B cell (primary cell): ENCODE results near the gene CATSPER1. TPM values are rescaled to one million over a fixed set of nuclear protein-coding genes. Genes with fewer than 3 reads are reported as not detected.
A peak's percentile ranks its signal among the peaks of the same experiment; 100 is the strongest.
"Not testable (repeated sequence)": the region's sequence is repeated elsewhere in the genome, so short reads cannot be mapped to it uniquely, and the experiment has no call there.

Experiments used
- ATAC-seq: fragments of 200-7000 bp; cut with Tn5 transposase; one replicate; pipeline ENCODE4 v1.10.0; 2021; ENCODE audit warnings: low read depth, mild to moderate bottlenecking, moderate number of reproducible peaks, moderate library complexity
- CTCF ChIA-PET: fragments of 350-600 bp; sonication (Branson Sonifier 250); formaldehyde crosslinking; loops from one replicate; lab custom pipeline; 2021; ENCODE audit warnings: antibody characterized with exemption, inconsistent platforms; lab: Charles Lee
- POLR2A ChIA-PET: fragments of 350-600 bp; sonication (Branson Sonifier 250); formaldehyde crosslinking; loops from one replicate; lab custom pipeline; 2021; ENCODE audit warnings: antibody characterized with exemption; lab: Charles Lee
- DNase-seq: peaks from one replicate; pipeline ENCODE4 v3.0.0; 2013
- H2AFZ ChIP-seq: 2 replicates; pipeline ENCODE4 v1.6.1; 2012; ENCODE audit warnings: mild to moderate bottlenecking, low read depth, low read length; ENCODE audit not compliant: insufficient read depth, poor library complexity, severe bottlenecking
- H3K27ac ChIP-seq, 2 donors: 1 replicate in 1 of 2; 2 replicates in 1 of 2; pipeline ENCODE4 v1.5.1; 2012 to 2013; ENCODE audit warnings: low read length in 2 of 2, mild to moderate bottlenecking in 2 of 2, moderate library complexity in 1 of 2
- H3K27me3 ChIP-seq, 4 experiments: fragments of 200-600 bp in 1 of 4; sonication (generic) in 1 of 4; replicated peaks in 1 of 4; 1 replicate in 2 of 4; 2 replicates in 2 of 4; pipeline versions ENCODE4 v1.6.1 to v1.7.0; 2013 to 2016; ENCODE audit warnings: low read length in 3 of 4, mild to moderate bottlenecking in 2 of 4, mixed read lengths in 1 of 4, moderate library complexity in 1 of 4; ENCODE audit not compliant: insufficient read depth in 4 of 4, control insufficient read depth in 3 of 4; ENCODE audit errors: control extremely low read depth in 1 of 4
- H3K36me3 ChIP-seq, 2 experiments: replicated peaks in 1 of 2; 1 replicate in 1 of 2; 2 replicates in 1 of 2; pipeline versions ENCODE4 v1.6.1 to v1.7.1; 2013; ENCODE audit warnings: low read length in 1 of 2; ENCODE audit not compliant: insufficient read depth in 2 of 2, control insufficient read depth in 1 of 2; ENCODE audit errors: control extremely low read depth in 1 of 2, extremely low read depth in 1 of 2
- H3K4me1 ChIP-seq, 2 donors: fragments of 200-600 bp in 1 of 2; sonication (generic) in 1 of 2; 1 replicate in 1 of 2; 2 replicates in 1 of 2; pipeline versions ENCODE4 v1.5.1 to v1.6.1; 2013 to 2017; ENCODE audit warnings: low read length in 2 of 2; ENCODE audit not compliant: control insufficient read depth in 2 of 2, insufficient read depth in 2 of 2
- H3K4me2 ChIP-seq: replicated peaks from 2 replicates; pipeline ENCODE3; 2012; ENCODE audit warnings: mild to moderate bottlenecking, low read depth, low read length; ENCODE audit not compliant: poor library complexity, severe bottlenecking
- H3K4me3 ChIP-seq, 5 experiments: fragments of 200-600 bp in 1 of 5; sonication (generic) in 1 of 5; 1 replicate in 3 of 5; 2 replicates in 2 of 5; pipeline versions ENCODE4 v1.5.1 to v1.7.0; 2011 to 2016; ENCODE audit warnings: low read length in 4 of 5, mild to moderate bottlenecking in 4 of 5, low read depth in 2 of 5, control low read depth in 1 of 5, moderate library complexity in 1 of 5; ENCODE audit not compliant: insufficient read depth in 1 of 5; ENCODE audit errors: control extremely low read depth in 1 of 5, extremely low read depth in 1 of 5
- H3K79me2 ChIP-seq: fragments of 200-600 bp; sonication (generic); one replicate; pipeline ENCODE4 v1.6.0; 2016; ENCODE audit warnings: low read length; ENCODE audit not compliant: control insufficient read depth, insufficient read depth
- H3K9ac ChIP-seq: fragments of 200-600 bp; sonication (generic); 2 replicates; pipeline ENCODE4 v1.6.1; 2017; ENCODE audit warnings: mild to moderate bottlenecking, low read length, moderate library complexity
- H3K9me3 ChIP-seq, 3 donors: one replicate each; pipeline versions ENCODE4 v1.6.1 to v1.7.1; 2013; ENCODE audit warnings: low read length in 2 of 3; ENCODE audit not compliant: control insufficient read depth in 2 of 3, insufficient read depth in 1 of 3; ENCODE audit errors: control extremely low read depth in 1 of 3
- H4K20me1 ChIP-seq: 2 replicates; pipeline ENCODE4 v1.6.0; 2012; ENCODE audit warnings: mild to moderate bottlenecking, low read length; ENCODE audit not compliant: insufficient read depth, control insufficient read depth, poor library complexity, severe bottlenecking
- H3K27ac Mint-ChIP-seq: one replicate; pipeline ENCODE4 v1.8.0; 2021; ENCODE audit warnings: mixed read lengths
- H3K27me3 Mint-ChIP-seq: one replicate; pipeline ENCODE4 v1.8.0; 2021; ENCODE audit warnings: mixed read lengths
- H3K4me1 Mint-ChIP-seq: one replicate; pipeline ENCODE4 v1.8.0; 2021; ENCODE audit warnings: mixed read lengths
- H3K4me3 Mint-ChIP-seq: one replicate; pipeline ENCODE4 v1.8.0; 2021; ENCODE audit warnings: mixed read lengths
- H3K9me3 Mint-ChIP-seq: one replicate; pipeline ENCODE4 v1.8.0; 2022; ENCODE audit warnings: mixed read lengths; ENCODE audit not compliant: insufficient read depth
- CTCF ChIP-seq: fragments of 200-600 bp; IDR thresholded peaks from one replicate; pipeline ENCODE4 v1.8.0; 2022; ENCODE audit warnings: antibody characterized with exemption, mild to moderate bottlenecking
- EZH2 ChIP-seq: IDR thresholded peaks from 2 replicates; pipeline ENCODE4 v1.6.1; 2012; ENCODE audit warnings: borderline replicate concordance, low read depth, mild to moderate bottlenecking, moderate library complexity, low read length; ENCODE audit not compliant: insufficient read depth, poor library complexity, severe bottlenecking
- whole genome bisulfite sequencing: methylation state at CpG from one replicate; pipeline ENCODE4 v1.1.5; 2013; ENCODE audit warnings: missing lambda C conversion rate; ENCODE audit not compliant: insufficient coverage; 5-methylcytosine and 5-hydroxymethylcytosine counted together
- intact Hi-C: fragments of 100-400 bp; cut with micrococcal nuclease; formaldehyde crosslinking; loops from one replicate; pipeline ENCODE4 v1.10.0; 2022
- polyA plus RNA-seq: library from polyadenylated mRNA; depleted of rRNA; stranded (reverse); fragments of >200 nt; gene quantifications from 2 replicates; pipeline ENCODE4 v1.2.3, GENCODE V29; 2012
- total RNA-seq, 2 donors: library from RNA; stranded (reverse); fragments of 120-200 nt in 1 of 2; gene quantifications; 1 replicate in 1 of 2; 2 replicates in 1 of 2; pipeline versions ENCODE4 v1.2.3 to v1.2.4, GENCODE V29; 2013 to 2022

The CATSPER1 gene
- total and polyA plus RNA-seq, 2 donors (not counting 1 experiment from before 2014, with no cell fraction given), result not detected

- DNase-seq, intact Hi-C loops, H3K9ac ChIP-seq, H3K9me3 Mint-ChIP-seq, H3K27me3 Mint-ChIP-seq, H2AFZ ChIP-seq, H3K4me3 Mint-ChIP-seq, H4K20me1 ChIP-seq, H3K4me2 ChIP-seq, H3K4me1 Mint-ChIP-seq, H3K36me3 ChIP-seq, POLR2A ChIA-PET, H3K27ac Mint-ChIP-seq, ATAC-seq, H3K27ac ChIP-seq, H3K4me3 ChIP-seq: not testable (repeated sequence)
- 97% methylated on average over 4 of the region's 4 CpGs for WGBS
- H3K79me2 ChIP-seq, result peaks cover 13% of the 10 kb centered on the region
- CTCF ChIA-PET, result interaction anchor here (1.3 kb wide), 1 partner anchor 59 kb away, joined by 3 read pairs; no protein-coding TSS in a partner anchor
- peaks cover 0 to 29% (median 12%) of the 10 kb centered on the region in 4 experiments for H3K27me3 ChIP-seq
- peaks cover 0 to 12% (median 0%) of the 10 kb centered on the region in 3 donors for H3K9me3 ChIP-seq
- H3K4me1 ChIP-seq, result peaks cover 11 to 13% of the 10 kb centered on the region in 2 donors
These were observed 16.2 kb downstream of the CATSPER1 start for GRCh38 chr11:66010036-66010435.

- peaks cover 8% of the 10 kb centered on the region for H3K27me3 Mint-ChIP-seq
- no peak overlapping the region for H3K27ac Mint-ChIP-seq
- WGBS, result 62% methylated on average over 9 of the region's 10 CpGs
- peak; percentile 12 for DNase-seq
- no peak for ATAC-seq
- Histone ChIP-seq H3K4me1 (peaks cover 11 to 14% of the 10 kb centered on the region in 2 donors), H2AFZ (no peak overlapping the region), H3K9ac (no peak overlapping the region), H3K79me2 (peaks cover 20% of the 10 kb centered on the region), H3K36me3 (peaks cover 0 to 19% of the 10 kb centered on the region in 2 experiments), H3K27me3 (peaks cover 0 to 24% (median 12%) of the 10 kb centered on the region in 4 experiments), H3K9me3 (peaks cover 0 to 12% (median 0%) of the 10 kb centered on the region in 3 donors), H4K20me1 (peaks cover 18% of the 10 kb centered on the region), H3K4me2 (no peak overlapping the region), H3K27ac (no peak overlapping the region), H3K4me3 (no peak overlapping the region)
- peaks cover 6% of the 10 kb centered on the region for H3K4me1 Mint-ChIP-seq
- intact Hi-C loops, result no loop called here
- POLR2A ChIA-PET, result interaction anchor here (0.7 kb wide), 1 partner anchor 27 kb away, joined by 3 read pairs; no protein-coding TSS in a partner anchor
- no peak overlapping the region for H3K4me3 Mint-ChIP-seq
- H3K9me3 Mint-ChIP-seq, result no peaks in the 10 kb centered on the region
- CTCF ChIA-PET, result interaction anchor here (0.7 to 1.9 kb wide), 7 partner anchors 14 to 149 kb away, joined by 3 to 6 read pairs (median 3); partner anchors contain the start of gene MUS81
- TF ChIP-seq EZH2, result no peak
- no peak for TF ChIP-seq CTCF
These were observed 17.7 kb downstream of the CATSPER1 start for GRCh38 chr11:66008468-66009101.
